Psoas muscle (tissue), 8 donors: ENCODE results near the gene TTLL12. TPM values are rescaled to one million over a fixed set of nuclear protein-coding genes. Genes with fewer than 3 reads are reported as not detected.

ENCODE experiments used
- ATAC-seq, 4 donors: fragments of 200-7000 bp; cut with Tn5 transposase; one replicate each; pipeline ENCODE4 v1.9.1; 2020; ENCODE audit warnings: moderate library complexity in 3 of 4, mild to moderate bottlenecking in 2 of 4
- DNase-seq, 2 donors: peaks; one replicate each; pipeline ENCODE4 v3.0.0-alpha.2; 2020
- H3K27ac ChIP-seq: fragments of 200-600 bp; one replicate; pipeline ENCODE4 v1.8.0; 2022
- H3K27me3 ChIP-seq, 3 donors: fragments of 200-600 bp in 1 of 3; one replicate each; pipeline versions ENCODE4 v1.6.1 to v1.8.0; 2013 to 2022; ENCODE audit warnings: low read length in 2 of 3, mild to moderate bottlenecking in 2 of 3, moderate library complexity in 1 of 3; ENCODE audit not compliant: insufficient read depth in 3 of 3
- H3K36me3 ChIP-seq, 2 donors: fragments of 200-600 bp in 1 of 2; one replicate each; pipeline versions ENCODE4 v1.6.1 to v1.8.0; 2013 to 2022; ENCODE audit warnings: low read depth in 1 of 2, mild to moderate bottlenecking in 1 of 2, moderate library complexity in 1 of 2; ENCODE audit not compliant: insufficient read depth in 1 of 2
- H3K4me1 ChIP-seq: fragments of 200-600 bp; one replicate; pipeline ENCODE4 v1.8.0; 2022
- H3K4me3 ChIP-seq: fragments of 200-600 bp; one replicate; pipeline ENCODE4 v1.8.0; 2022; ENCODE audit warnings: mild to moderate bottlenecking
- H3K9me3 ChIP-seq: fragments of 200-600 bp; one replicate; pipeline ENCODE4 v1.8.0; 2022
- CTCF ChIP-seq: fragments of 200-600 bp; IDR thresholded peaks from one replicate; pipeline ENCODE4 v1.8.0; 2022; ENCODE audit warnings: antibody characterized with exemption
- WGBS, 3 donors: extraction: QIAGEN DNeasy Blood & Tissue Kit; methylation state at CpG; one replicate each; pipeline versions ENCODE4 v1.1.6 to v1.1.7; 2013; 5-methylcytosine and 5-hydroxymethylcytosine counted together
- intact Hi-C, 2 donors: fragments of 100-400 bp; cut with DNase I; formaldehyde crosslinking; loops; one replicate each; pipeline versions ENCODE4 v1.11.0 to v1.14.2; 2022
- polyA plus RNA-seq, 3 donors: library from polyadenylated mRNA; stranded (reverse); fragments of 200-250 nt; gene quantifications; one replicate each; pipeline ENCODE4 v1.2.3, GENCODE V29; 2013
- total RNA-seq, 4 donors: library from RNA; stranded (reverse); fragmentation: NEBNext Ultra II Directional in 2 of 4; extraction: Animal tissue kit (Norgen Biotek cat#: 25700) in 2 of 4; gene quantifications; one replicate each; pipeline versions ENCODE4 v1.2.1 to v1.2.4, GENCODE V29; 2021 to 2023
- donor health status: healthy with polysubstance abuse.
- donor health status: DM: no; HTN: no; CAD: no; lungs with moderate emphysema.
- donor health status: Bipolar disorder and iron deficiency.
- donor health status: healthy.
- donor health status: DM: yes; HTN: yes; CAD: no.
- donor health status: DM: no; HTN: no; CAD: no.
- donor health status: DM: no; HTN: no; CAD: no.
- donor health status: DM: yes; HTN: yes; CAD: no.

The TTLL12 gene
- total and polyA plus RNA-seq, 7 donors: 9.9 to 20.7 (median 13.7) TPM

GRCh38 chr22:43163241-43163795 is 23.6 kb downstream of the TTLL12 start:
- intact Hi-C loops: no loop called here
- DNase-seq (peak in 1 of 2 donors; percentile 45), ATAC-seq (peak in 2 of 4 donors; percentile 10)
- no peak overlapping the region for H3K4me3 ChIP-seq
- H3K27ac ChIP-seq: no peak overlapping the region
- 81 to 83% (median 82%) methylated on average over 14 to 18 of the region's 18 CpGs for WGBS, 3 donors
- no peaks in the 10 kb centered on the region for H3K9me3 ChIP-seq
- no peaks in the 10 kb centered on the region for H3K4me1 ChIP-seq
- H3K27me3 ChIP-seq: no peaks in the 10 kb centered on the region
- peaks cover 0 to 31% of the 10 kb centered on the region in 2 donors for H3K36me3 ChIP-seq
- TF ChIP-seq CTCF: no peak

- H3K4me1 ChIP-seq: no peaks in the 10 kb centered on the region
- DNase-seq (no peak), ATAC-seq (no peak)
- H3K27me3 ChIP-seq: no peaks in the 10 kb centered on the region
- H3K9me3 ChIP-seq: no peaks in the 10 kb centered on the region
- no peak for TF ChIP-seq CTCF
- H3K36me3 ChIP-seq: peaks cover 0 to 24% of the 10 kb centered on the region in 2 donors
- no peak overlapping the region for H3K4me3 ChIP-seq
- no peak overlapping the region for H3K27ac ChIP-seq
- 93 to 95% (median 93%) methylated on average over 20 to 24 of the region's 24 CpGs for WGBS, 3 donors
- intact Hi-C loops: no loop called here
These were observed 24.4 kb downstream of the TTLL12 start for GRCh38 chr22:43162412-43163150.

DNA sequence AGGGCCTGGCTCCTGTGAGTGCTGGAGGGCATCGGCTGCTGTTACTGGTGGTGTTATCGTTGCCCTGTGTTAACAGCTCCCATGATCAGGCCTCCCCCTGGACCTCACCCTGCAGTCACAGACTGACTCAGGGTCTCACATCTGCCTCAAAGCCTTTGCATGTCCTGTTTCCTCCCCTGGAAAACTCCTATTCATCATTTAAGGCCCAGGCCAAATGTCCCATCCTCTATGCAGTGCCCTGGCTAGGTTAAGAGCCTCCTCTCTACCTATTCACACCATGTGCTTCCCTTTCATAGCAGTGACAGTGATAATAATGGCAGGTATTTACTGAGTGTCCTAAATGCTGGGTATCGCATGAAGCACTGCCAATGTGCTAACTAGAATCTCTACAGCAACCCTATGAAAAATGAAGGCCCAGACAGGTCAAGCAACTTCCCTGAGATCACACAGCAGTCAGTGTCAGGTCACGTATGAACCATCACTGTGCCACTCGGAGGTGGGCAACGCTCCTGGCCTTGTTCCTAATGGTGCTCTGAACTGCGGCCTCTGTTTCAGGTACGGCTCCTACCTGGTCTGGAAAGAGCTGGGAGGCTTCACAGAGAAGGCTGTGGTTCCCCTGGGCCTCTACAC is 26.3 kb downstream of the TTLL12 start:
- TF ChIP-seq CTCF: no peak
- 92 to 95% (median 92%) methylated on average over 8 of the region's 8 CpGs for WGBS, 3 donors
- no peaks in the 10 kb centered on the region for H3K9me3 ChIP-seq
- ATAC-seq: no peak
- peaks cover 5% of the 10 kb centered on the region for H3K4me1 ChIP-seq
- no peak for DNase-seq
- H3K27me3 ChIP-seq: no peaks in the 10 kb centered on the region
- peaks cover 0 to 13% of the 10 kb centered on the region in 2 donors for H3K36me3 ChIP-seq
- intact Hi-C loops: no loop called here
- no peak overlapping the region for H3K27ac ChIP-seq
- no peak overlapping the region for H3K4me3 ChIP-seq

DNA sequence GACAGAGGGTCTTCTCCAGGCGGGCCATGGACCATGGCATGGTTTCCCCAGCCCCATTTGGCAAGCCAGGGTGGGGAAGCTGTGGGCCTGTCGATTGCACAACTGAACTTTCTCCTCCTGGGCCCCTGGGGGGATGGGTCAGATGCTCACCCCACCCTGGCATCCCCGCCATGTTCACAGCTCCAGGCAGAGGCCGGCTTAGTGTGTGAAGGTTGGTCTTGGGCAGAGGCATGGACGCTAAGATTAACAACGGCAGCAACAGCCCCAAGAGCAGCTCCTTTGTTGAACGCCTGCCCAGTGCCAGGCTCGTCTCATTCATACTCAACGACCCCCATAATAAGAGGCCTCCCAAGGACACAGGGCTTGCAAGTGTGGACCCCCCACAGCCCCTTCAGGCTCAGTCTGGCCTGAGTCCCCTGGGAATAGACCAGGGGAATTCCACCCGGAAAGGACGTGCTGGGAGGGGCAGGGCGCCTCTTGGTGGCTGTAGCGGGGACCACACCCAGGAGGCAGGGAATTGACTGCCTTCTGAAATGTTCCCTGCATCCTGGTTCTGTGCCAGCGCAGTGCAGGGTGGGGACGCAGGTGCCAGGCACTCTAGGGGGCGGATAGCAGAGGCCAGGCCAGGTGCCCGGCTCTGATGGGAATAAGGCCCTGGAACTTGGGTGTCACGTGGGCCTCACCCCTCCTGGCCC is 27.3 kb downstream of the TTLL12 start:
- DNase-seq (peak in 1 of 2 donors; percentile 62), ATAC-seq (peak in 2 of 4 donors; percentile 20 to 26)

More for the DNA sequence above, 27.3 kb downstream of the TTLL12 start:
- no peak overlapping the region for H3K27ac ChIP-seq
- H3K27me3 ChIP-seq: no peaks in the 10 kb centered on the region
- WGBS, 3 donors: 62 to 72% (median 66%) methylated on average over 17 to 18 of the region's 18 CpGs
- no peak for TF ChIP-seq CTCF
- no peaks in the 10 kb centered on the region for H3K9me3 ChIP-seq
- peaks cover 9% of the 10 kb centered on the region for H3K4me1 ChIP-seq
- peaks cover 0 to 13% of the 10 kb centered on the region in 2 donors for H3K36me3 ChIP-seq
- no peak overlapping the region for H3K4me3 ChIP-seq
- intact Hi-C loops: no loop called here
